ENCODE results near the gene KIF1B.

The KIF1B gene

GRCh38 chr1:10421637-10422036, 211.3 kb downstream of the KIF1B start:
- TF ChIP-seq RARB (CRISPR knock-in tag; IDR thresholded peaks at IDR 0.05), result no peak
- no peak for TF ChIP-seq BACH2 (CRISPR knock-in tag; IDR thresholded peaks at IDR 0.05; ENCODE audit: borderline replicate concordance)
- no peak for TF ChIP-seq TOX (CRISPR knock-in tag; IDR thresholded peaks at IDR 0.05; ENCODE audit: borderline replicate concordance)
- TF ChIP-seq TCF4 (CRISPR knock-in tag; IDR thresholded peaks at IDR 0.05; ENCODE audit: borderline replicate concordance), result no peak
- no peak for TF ChIP-seq ZFP30 (CRISPR knock-in tag; IDR thresholded peaks at IDR 0.05)
- TF ChIP-seq CSRNP3 (CRISPR knock-in tag; IDR thresholded peaks at IDR 0.05), result no peak
- TF ChIP-seq PATZ1 (CRISPR knock-in tag; IDR thresholded peaks at IDR 0.05; ENCODE audit: borderline replicate concordance), result no peak
- no peak for TF ChIP-seq SNAI2 (CRISPR knock-in tag; IDR thresholded peaks at IDR 0.05)
- TF ChIP-seq ISL1 (CRISPR knock-in tag; IDR thresholded peaks at IDR 0.05), result no peak
- no peak for TF ChIP-seq ZNF565 (CRISPR knock-in tag; conservative IDR thresholded peaks at IDR 0.05; ENCODE audit: low read depth)
- no peak for TF ChIP-seq ZC3H10 (CRISPR knock-in tag; IDR thresholded peaks at IDR 0.05)
- no peak for TF ChIP-seq PPARA (CRISPR knock-in tag; IDR thresholded peaks at IDR 0.05; ENCODE audit: borderline replicate concordance)
- no peak for TF ChIP-seq ZFP3 (CRISPR knock-in tag; IDR thresholded peaks at IDR 0.05)
- TF ChIP-seq TSHZ2 (CRISPR knock-in tag; IDR thresholded peaks at IDR 0.05), result no peak
- TF ChIP-seq ZNF70 (CRISPR knock-in tag; IDR thresholded peaks at IDR 0.05), result no peak
- TF ChIP-seq GLIS3 (CRISPR knock-in tag; IDR thresholded peaks at IDR 0.05), result no peak
- ATAC-seq, result no peak; the same call in 2 of the 3 replicates

- ATAC-seq, result no peak
- TF ChIP-seq CSDC2 (CRISPR knock-in tag; IDR thresholded peaks at IDR 0.05) (no peak), SNAI2 (CRISPR knock-in tag; IDR thresholded peaks at IDR 0.05) (no peak), ZNF565 (CRISPR knock-in tag; conservative IDR thresholded peaks at IDR 0.05; ENCODE audit: low read depth) (no peak), RARB (CRISPR knock-in tag; IDR thresholded peaks at IDR 0.05) (no peak), ISL1 (CRISPR knock-in tag; IDR thresholded peaks at IDR 0.05) (no peak), ZC3H10 (CRISPR knock-in tag; IDR thresholded peaks at IDR 0.05) (no peak), ESRRG (CRISPR knock-in tag; IDR thresholded peaks at IDR 0.05) (no peak), GLIS3 (CRISPR knock-in tag; IDR thresholded peaks at IDR 0.05) (no peak), PPARA (CRISPR knock-in tag; IDR thresholded peaks at IDR 0.05; ENCODE audit: borderline replicate concordance) (no peak), ZNF70 (CRISPR knock-in tag; IDR thresholded peaks at IDR 0.05) (no peak), OSR1 (CRISPR knock-in tag; IDR thresholded peaks at IDR 0.05) (no peak), TCF4 (CRISPR knock-in tag; IDR thresholded peaks at IDR 0.05; ENCODE audit: borderline replicate concordance) (no peak), TOX (CRISPR knock-in tag; IDR thresholded peaks at IDR 0.05; ENCODE audit: borderline replicate concordance) (no peak), CSRNP3 (CRISPR knock-in tag; IDR thresholded peaks at IDR 0.05) (no peak), PATZ1 (CRISPR knock-in tag; IDR thresholded peaks at IDR 0.05; ENCODE audit: borderline replicate concordance) (no peak), ZFP30 (CRISPR knock-in tag; IDR thresholded peaks at IDR 0.05) (no peak), BACH2 (CRISPR knock-in tag; IDR thresholded peaks at IDR 0.05; ENCODE audit: borderline replicate concordance) (no peak)
Observed at GRCh38 chr1:10424034-10424433, 213.7 kb downstream of the KIF1B start.

- no peak for ATAC-seq
- TF ChIP-seq SNAI2 (CRISPR knock-in tag; IDR thresholded peaks at IDR 0.05) (no peak), ZC3H10 (CRISPR knock-in tag; IDR thresholded peaks at IDR 0.05) (no peak), BACH2 (CRISPR knock-in tag; IDR thresholded peaks at IDR 0.05; ENCODE audit: borderline replicate concordance) (no peak), OSR1 (CRISPR knock-in tag; IDR thresholded peaks at IDR 0.05) (no peak), POU6F1 (CRISPR knock-in tag; IDR thresholded peaks at IDR 0.05; ENCODE audit: borderline replicate concordance, low read depth) (no peak), ZNF70 (CRISPR knock-in tag; IDR thresholded peaks at IDR 0.05) (no peak), TOX (CRISPR knock-in tag; IDR thresholded peaks at IDR 0.05; ENCODE audit: borderline replicate concordance) (no peak), TCF4 (CRISPR knock-in tag; IDR thresholded peaks at IDR 0.05; ENCODE audit: borderline replicate concordance) (no peak), ARNTL (CRISPR knock-in tag; IDR thresholded peaks at IDR 0.05; ENCODE audit: borderline replicate concordance, low read depth) (no peak), ZNF8 (CRISPR knock-in tag; IDR thresholded peaks at IDR 0.05) (no peak), CSDC2 (CRISPR knock-in tag; IDR thresholded peaks at IDR 0.05) (no peak), PATZ1 (CRISPR knock-in tag; IDR thresholded peaks at IDR 0.05; ENCODE audit: borderline replicate concordance) (no peak), ZNF565 (CRISPR knock-in tag; conservative IDR thresholded peaks at IDR 0.05; ENCODE audit: low read depth) (no peak)
Observed at GRCh38 chr1:10424651-10425050, 214.3 kb downstream of the KIF1B start.

Data from SK-N-SH treated with all-trans-retinoic acid at 6 μM for 48 hours (cell line).